NCI-H1930 (cell line): ENCODE measurements around the gene MAPKBP1.

Experiments used
- DNase-seq, 2 experiments: peaks; one replicate each; lab custom pipeline; 2025; lab: John Stamatoyannopoulos, UW

MAPKBP1 gene

GRCh38 chr15:41788262-41788661, 14.0 kb downstream of the MAPKBP1 start:
- no peak for DNase-seq

- no peak for DNase-seq
Observed at GRCh38 chr15:41789236-41789635, 15.0 kb downstream of the MAPKBP1 start.

GRCh38 chr15:41789662-41790061, 15.4 kb downstream of the MAPKBP1 start:
- no peak for DNase-seq

- no peak for DNase-seq
Observed at GRCh38 chr15:41790169-41790568, 15.9 kb downstream of the MAPKBP1 start.

- no peak for DNase-seq
Observed at GRCh38 chr15:41790756-41791546, 16.7 kb downstream of the MAPKBP1 start.

- DNase-seq, result no peak
Observed at GRCh38 chr15:41791547-41791937, 17.3 kb downstream of the MAPKBP1 start.

- no peak for DNase-seq
Observed at GRCh38 chr15:41792000-41792637, 17.8 kb downstream of the MAPKBP1 start.

- no peak for DNase-seq
Observed at GRCh38 chr15:41794081-41794480, 19.8 kb downstream of the MAPKBP1 start.

GRCh38 chr15:41795996-41796856, 21.9 kb downstream of the MAPKBP1 start:
- no peak for DNase-seq

- no peak for DNase-seq
Observed at GRCh38 chr15:41797201-41797944, 23.1 kb downstream of the MAPKBP1 start.

GRCh38 chr15:41798607-41799487, 24.6 kb downstream of the MAPKBP1 start:
- no peak for DNase-seq

- DNase-seq, result no peak
Observed at GRCh38 chr15:41799488-41799805, 25.2 kb downstream of the MAPKBP1 start.

GRCh38 chr15:41801185-41801584, 26.9 kb downstream of the MAPKBP1 start:
- no peak for DNase-seq

GRCh38 chr15:41801850-41802455, 27.7 kb downstream of the MAPKBP1 start:
- DNase-seq, result no peak

GRCh38 chr15:41804361-41804760, 30.1 kb downstream of the MAPKBP1 start:
- DNase-seq, result no peak

GRCh38 chr15:41804916-41805666, 30.8 kb downstream of the MAPKBP1 start:
- DNase-seq, result no peak

GRCh38 chr15:41805711-41806110, 31.4 kb downstream of the MAPKBP1 start:
- no peak for DNase-seq

GRCh38 chr15:41806291-41807181, 32.3 kb downstream of the MAPKBP1 start:
- DNase-seq, result no peak

GRCh38 chr15:41809121-41809520, 34.8 kb downstream of the MAPKBP1 start:
- no peak for DNase-seq
